ENCODE results near the gene SLC22A25. TPM values are rescaled to one million over a fixed set of nuclear protein-coding genes. Genes with fewer than 3 reads are reported as not detected.

SLC22A25 gene
- polyA plus RNA-seq, 1 donor (not counting 4 experiments of a cell fraction or from before 2014, with no cell fraction given): not detected

DNA sequence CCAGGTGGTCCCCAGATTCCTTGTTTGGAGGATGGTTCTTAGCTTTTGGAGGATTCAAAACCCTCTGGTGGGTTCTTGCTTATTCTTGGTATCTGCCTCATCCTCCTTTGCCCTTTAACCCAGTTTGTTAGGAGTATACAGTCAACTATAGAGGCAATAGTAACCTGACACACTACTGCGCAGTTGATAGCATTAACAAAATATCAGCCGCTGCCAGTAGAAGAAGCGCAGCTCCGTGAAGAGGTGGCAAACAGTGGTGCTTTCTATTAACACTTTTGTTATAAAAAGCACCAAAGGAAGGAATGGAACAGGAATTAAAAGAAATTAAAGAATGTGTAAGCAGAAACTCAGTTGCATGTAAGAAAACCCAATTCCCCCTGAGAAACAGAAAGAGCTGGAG is 29.3 kb downstream of the SLC22A25 start:
- Histone ChIP-seq H3K79me2 (ENCODE audit: control insufficient read depth, insufficient read depth, low read length) (no peaks in the 10 kb centered on the region), H3K4me3 (ENCODE audit: control insufficient read depth in 2 of 3, extremely low read depth in 1 of 3, insufficient read depth in 2 of 3, low read depth in 1 of 3, low read length in 3 of 3) (no peak overlapping the region), H3K9me1 (ENCODE audit: control insufficient read depth, extremely low read depth, insufficient read depth, low read length) (no peaks in the 10 kb centered on the region), H3K9me3 (ENCODE audit: control insufficient read depth, low read depth, low read length) (no peaks in the 10 kb centered on the region), H3K4me1 (ENCODE audit: control insufficient read depth, extremely low read depth, insufficient read depth, low read length) (no peaks in the 10 kb centered on the region), H3K4me2 (ENCODE audit: control insufficient read depth, extremely low read depth, insufficient read depth, low read depth, low read length) (no peak overlapping the region), H3K27me3 (ENCODE audit: control insufficient read depth, extremely low read depth, insufficient read depth, low read length) (no peaks in the 10 kb centered on the region), H3K36me3 (ENCODE audit: control insufficient read depth in 2 of 2, extremely low read depth in 1 of 2, insufficient read depth in 2 of 2, low read length in 2 of 2) (no peaks in the 10 kb centered on the region), H2AFZ (ENCODE audit: control insufficient read depth, low read length) (no peak overlapping the region), H4K20me1 (ENCODE audit: control insufficient read depth, extremely low read depth, insufficient read depth, low read length) (no peaks in the 10 kb centered on the region), H3K27ac (ENCODE audit: control insufficient read depth, insufficient read depth, low read length) (no peak overlapping the region), H3K9ac (ENCODE audit: control insufficient read depth, extremely low read depth, insufficient read depth, low read length) (no peak overlapping the region)
- no peak for FAIRE-seq
- dilution Hi-C loops (cut with MboI; ENCODE audit: extremely low pct_ligation_motif_present, low sequenced_read_pairs): no loop called here
- TF ChIP-seq, protein P1, sequence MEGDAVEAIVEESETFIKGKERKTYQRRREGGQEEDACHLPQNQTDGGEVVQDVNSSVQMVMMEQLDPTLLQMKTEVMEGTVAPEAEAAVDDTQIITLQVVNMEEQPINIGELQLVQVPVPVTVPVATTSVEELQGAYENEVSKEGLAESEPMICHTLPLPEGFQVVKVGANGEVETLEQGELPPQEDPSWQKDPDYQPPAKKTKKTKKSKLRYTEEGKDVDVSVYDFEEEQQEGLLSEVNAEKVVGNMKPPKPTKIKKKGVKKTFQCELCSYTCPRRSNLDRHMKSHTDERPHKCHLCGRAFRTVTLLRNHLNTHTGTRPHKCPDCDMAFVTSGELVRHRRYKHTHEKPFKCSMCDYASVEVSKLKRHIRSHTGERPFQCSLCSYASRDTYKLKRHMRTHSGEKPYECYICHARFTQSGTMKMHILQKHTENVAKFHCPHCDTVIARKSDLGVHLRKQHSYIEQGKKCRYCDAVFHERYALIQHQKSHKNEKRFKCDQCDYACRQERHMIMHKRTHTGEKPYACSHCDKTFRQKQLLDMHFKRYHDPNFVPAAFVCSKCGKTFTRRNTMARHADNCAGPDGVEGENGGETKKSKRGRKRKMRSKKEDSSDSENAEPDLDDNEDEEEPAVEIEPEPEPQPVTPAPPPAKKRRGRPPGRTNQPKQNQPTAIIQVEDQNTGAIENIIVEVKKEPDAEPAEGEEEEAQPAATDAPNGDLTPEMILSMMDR (optimal IDR thresholded peaks at IDR 0.05 in 1 of 3, IDR thresholded peaks at IDR 0.05 in 1 of 3, conservative IDR thresholded peaks at IDR 0.05 in 1 of 3; ENCODE audit: extremely low read depth in 1 of 3, insufficient read depth in 2 of 3, low read length in 3 of 3): no peak
- TF ChIP-seq EZH2 (IDR thresholded peaks at IDR 0.05; ENCODE audit: low read length): no peak
- no peak for DNase-seq (ENCODE audit: low read depth, low spot score)

DNA sequence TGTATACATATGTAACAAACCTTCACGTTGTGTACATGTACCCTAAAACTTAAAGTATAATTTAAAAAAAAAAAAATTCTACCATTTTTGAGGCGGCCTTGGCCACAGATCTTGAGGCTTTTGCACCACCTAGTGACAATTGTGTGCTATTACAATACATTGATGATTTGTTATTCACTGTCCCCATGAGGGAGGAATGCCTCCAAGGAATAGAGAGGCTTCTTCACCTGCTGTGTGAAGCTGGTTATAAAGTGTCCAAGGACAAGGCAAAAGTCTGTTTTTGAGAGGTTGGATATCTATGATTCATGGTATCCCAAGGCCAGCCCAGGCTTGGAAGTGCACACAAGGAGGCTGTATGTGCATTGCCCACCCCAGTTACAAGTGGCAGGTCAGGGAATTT is 30.7 kb downstream of the SLC22A25 start:
- no peak overlapping the region for H2AFZ ChIP-seq (ENCODE audit: control insufficient read depth, low read length)
- no peaks in the 10 kb centered on the region for H3K36me3 ChIP-seq (ENCODE audit: control insufficient read depth in 2 of 2, extremely low read depth in 1 of 2, insufficient read depth in 2 of 2, low read length in 2 of 2)
- DNase-seq (ENCODE audit: low read depth, low spot score) (no peak), FAIRE-seq (no peak)
- no peak overlapping the region for H3K4me3 ChIP-seq (ENCODE audit: control insufficient read depth in 2 of 3, extremely low read depth in 1 of 3, insufficient read depth in 2 of 3, low read depth in 1 of 3, low read length in 3 of 3)
- H3K9me1 ChIP-seq (ENCODE audit: control insufficient read depth, extremely low read depth, insufficient read depth, low read length): no peaks in the 10 kb centered on the region
- H3K4me2 ChIP-seq (ENCODE audit: control insufficient read depth, extremely low read depth, insufficient read depth, low read depth, low read length): no peak overlapping the region
- H3K79me2 ChIP-seq (ENCODE audit: control insufficient read depth, insufficient read depth, low read length): no peaks in the 10 kb centered on the region
- no peak overlapping the region for H3K27ac ChIP-seq (ENCODE audit: control insufficient read depth, insufficient read depth, low read length)
- TF ChIP-seq EZH2 (IDR thresholded peaks at IDR 0.05; ENCODE audit: low read length): no peak
- TF ChIP-seq, protein P1 (optimal IDR thresholded peaks at IDR 0.05 in 1 of 3, IDR thresholded peaks at IDR 0.05 in 1 of 3, conservative IDR thresholded peaks at IDR 0.05 in 1 of 3; ENCODE audit: extremely low read depth in 1 of 3, insufficient read depth in 2 of 3, low read length in 3 of 3): peak; percentile 31 to 52 (median 31)
- H3K9me3 ChIP-seq (ENCODE audit: control insufficient read depth, low read depth, low read length): no peaks in the 10 kb centered on the region
- dilution Hi-C loops (cut with MboI; ENCODE audit: extremely low pct_ligation_motif_present, low sequenced_read_pairs): no loop called here
- no peaks in the 10 kb centered on the region for H3K27me3 ChIP-seq (ENCODE audit: control insufficient read depth, extremely low read depth, insufficient read depth, low read length)
- no peaks in the 10 kb centered on the region for H3K4me1 ChIP-seq (ENCODE audit: control insufficient read depth, extremely low read depth, insufficient read depth, low read length)
- no peaks in the 10 kb centered on the region for H4K20me1 ChIP-seq (ENCODE audit: control insufficient read depth, extremely low read depth, insufficient read depth, low read length)
- H3K9ac ChIP-seq (ENCODE audit: control insufficient read depth, extremely low read depth, insufficient read depth, low read length): no peak overlapping the region

Measured in keratinocyte (primary cell).